Muscle layer of duodenum (tissue), 2 donors: Measurements from ENCODE around the gene MAP6.

Experiments
- H3K27ac ChIP-seq: one replicate; pipeline ENCODE4 v1.7.0; 2013; ENCODE audit warnings: mild to moderate bottlenecking, low read length
- H3K27me3 ChIP-seq: one replicate; pipeline ENCODE4 v1.7.0; 2013; ENCODE audit warnings: low read depth, mild to moderate bottlenecking, control low read depth, low read length
- H3K36me3 ChIP-seq, 2 donors: one replicate each; pipeline ENCODE4 v1.7.0; 2013; ENCODE audit warnings: low read length in 2 of 2, control low read depth in 1 of 2, mild to moderate bottlenecking in 1 of 2; ENCODE audit not compliant: insufficient read depth in 2 of 2, control insufficient read depth in 1 of 2
- H3K4me1 ChIP-seq, 2 donors: one replicate each; pipeline ENCODE4 v1.7.0; 2013; ENCODE audit warnings: low read length in 2 of 2, mild to moderate bottlenecking in 2 of 2, control low read depth in 1 of 2, moderate library complexity in 1 of 2; ENCODE audit not compliant: insufficient read depth in 2 of 2, control insufficient read depth in 1 of 2
- H3K4me3 ChIP-seq, 2 donors: one replicate each; pipeline ENCODE4 v1.7.0; 2013; ENCODE audit warnings: low read length in 2 of 2, low read depth in 1 of 2, mild to moderate bottlenecking in 1 of 2
- H3K9me3 ChIP-seq, 2 donors: one replicate each; pipeline ENCODE4 v1.7.0; 2013; ENCODE audit warnings: low read length in 2 of 2, control low read depth in 1 of 2, mild to moderate bottlenecking in 1 of 2; ENCODE audit not compliant: control insufficient read depth in 1 of 2
- donor health status: healthy.

MAP6 gene

DNA sequence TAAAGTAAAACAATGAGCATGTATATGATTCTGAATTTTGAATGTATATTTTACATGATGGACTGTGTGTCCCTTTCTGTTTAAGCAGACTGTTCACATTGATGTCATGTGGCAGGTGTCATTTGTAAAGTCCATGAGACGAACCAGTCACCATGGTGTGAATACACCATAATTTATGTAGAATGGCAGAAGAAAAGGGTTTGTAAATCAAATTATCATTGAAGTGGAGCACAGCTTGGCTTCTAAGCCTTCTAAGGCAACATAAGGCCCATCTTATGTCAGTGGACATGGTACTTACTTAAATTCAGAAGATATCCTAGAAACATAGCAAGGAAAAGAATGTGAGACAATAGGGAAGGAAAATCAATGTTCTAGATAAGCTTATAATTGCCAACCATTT, 4.4 kb downstream of the MAP6 start:
- Histone ChIP-seq H3K36me3 (no peaks in the 10 kb centered on the region), H3K9me3 (no peaks in the 10 kb centered on the region), H3K27ac (no peak overlapping the region), H3K4me1 (peaks cover 0 to 18% of the 10 kb centered on the region in 2 donors), H3K4me3 (no peak overlapping the region), H3K27me3 (peaks cover 6% of the 10 kb centered on the region)

- Histone ChIP-seq H3K27me3 (peaks cover 5% of the 10 kb centered on the region), H3K4me3 (no peak overlapping the region), H3K27ac (no peak overlapping the region), H3K4me1 (peaks cover 0 to 13% of the 10 kb centered on the region in 2 donors), H3K36me3 (no peaks in the 10 kb centered on the region), H3K9me3 (no peaks in the 10 kb centered on the region)
Measured at GRCh38 chr11:75663808-75664207, 5.0 kb downstream of the MAP6 start.

DNA sequence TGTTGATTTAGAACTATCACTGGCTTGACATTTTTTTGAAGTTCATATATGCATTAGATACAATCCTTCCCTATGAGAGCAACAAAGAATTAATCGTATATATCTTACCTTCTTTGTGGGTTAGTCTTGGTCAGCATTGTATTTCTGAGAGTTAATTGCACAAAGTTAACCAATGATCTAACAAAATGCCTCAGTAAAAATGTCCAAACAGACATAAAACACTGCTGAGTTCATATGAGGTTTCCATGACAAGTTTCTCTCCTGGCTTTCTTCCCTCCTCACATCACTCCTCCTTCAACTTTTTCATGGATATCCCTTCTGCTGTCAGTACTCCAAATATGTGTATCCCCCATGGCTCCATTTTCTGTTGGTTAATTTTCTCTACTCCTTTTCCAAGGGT, 9.0 kb downstream of the MAP6 start:
- Histone ChIP-seq H3K9me3 (no peaks in the 10 kb centered on the region), H3K4me3 (no peak overlapping the region), H3K4me1 (peaks cover 0 to 10% of the 10 kb centered on the region in 2 donors), H3K36me3 (no peaks in the 10 kb centered on the region), H3K27ac (no peak overlapping the region), H3K27me3 (no peaks in the 10 kb centered on the region)

DNA sequence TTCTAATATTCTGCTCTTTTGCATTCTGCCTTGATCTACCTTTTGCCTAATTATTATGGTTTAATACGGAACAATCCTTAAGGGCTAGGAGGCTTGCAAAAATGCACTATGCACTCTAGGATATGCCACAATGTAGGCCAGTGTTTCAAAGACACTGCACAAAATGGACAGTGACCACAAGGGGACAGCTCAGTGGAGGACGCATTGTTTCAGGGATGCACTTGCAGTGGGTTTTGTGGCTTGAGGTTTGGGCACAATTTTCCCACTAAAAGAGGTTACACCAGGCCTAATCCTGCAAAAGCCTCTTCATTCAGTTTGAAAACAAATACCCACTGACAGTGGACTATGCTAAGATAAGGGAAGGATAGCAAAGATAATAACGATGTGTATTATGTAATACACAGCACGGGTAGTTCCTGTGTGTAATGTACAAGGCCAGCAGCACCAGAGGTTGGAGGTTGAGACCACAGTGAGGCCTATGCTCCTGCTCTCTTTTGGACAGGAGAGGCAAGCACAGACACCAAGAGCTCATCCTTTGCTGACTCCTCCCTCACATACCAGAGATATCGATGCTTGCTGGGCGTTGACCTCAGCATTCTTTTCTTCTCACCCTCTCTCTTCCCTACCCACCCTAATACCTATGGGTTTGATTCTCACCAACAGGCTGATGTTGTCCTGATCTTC, 12.7 kb downstream of the MAP6 start:
- Histone ChIP-seq H3K9me3 (no peaks in the 10 kb centered on the region), H3K4me1 (peaks cover 0 to 10% of the 10 kb centered on the region in 2 donors), H3K4me3 (no peak overlapping the region), H3K36me3 (no peaks in the 10 kb centered on the region), H3K27me3 (no peaks in the 10 kb centered on the region), H3K27ac (no peak overlapping the region)

- no peak overlapping the region for H3K4me3 ChIP-seq
- H3K27me3 ChIP-seq: no peaks in the 10 kb centered on the region
- no peaks in the 10 kb centered on the region for H3K36me3 ChIP-seq
- H3K4me1 ChIP-seq: peaks cover 0 to 10% of the 10 kb centered on the region in 2 donors
- no peak overlapping the region for H3K27ac ChIP-seq
- no peaks in the 10 kb centered on the region for H3K9me3 ChIP-seq
Measured at GRCh38 chr11:75655605-75656004, 13.2 kb downstream of the MAP6 start.

DNA sequence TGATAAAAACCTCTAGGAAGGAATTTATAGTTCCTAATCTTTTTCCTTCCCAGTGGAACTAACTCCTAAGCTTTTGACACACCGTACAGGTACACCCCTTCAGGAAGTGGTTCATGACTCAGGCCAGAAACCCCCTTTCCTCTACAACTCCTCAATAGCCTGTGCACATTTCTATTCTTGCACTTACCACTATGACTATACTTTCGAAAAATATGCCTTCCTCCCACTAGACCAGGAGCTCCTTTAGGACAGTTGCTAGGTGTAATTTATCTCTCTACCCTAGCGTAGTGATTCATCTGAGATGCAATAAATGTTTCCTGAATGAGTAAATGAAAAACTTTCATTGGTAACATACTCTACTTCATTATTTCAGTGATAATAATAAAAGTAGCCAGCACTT, 14.5 kb downstream of the MAP6 start:
- Histone ChIP-seq H3K4me3 (no peak overlapping the region), H3K36me3 (no peaks in the 10 kb centered on the region), H3K27ac (no peak overlapping the region), H3K27me3 (no peaks in the 10 kb centered on the region), H3K9me3 (no peaks in the 10 kb centered on the region), H3K4me1 (peaks cover 0 to 10% of the 10 kb centered on the region in 2 donors)

DNA sequence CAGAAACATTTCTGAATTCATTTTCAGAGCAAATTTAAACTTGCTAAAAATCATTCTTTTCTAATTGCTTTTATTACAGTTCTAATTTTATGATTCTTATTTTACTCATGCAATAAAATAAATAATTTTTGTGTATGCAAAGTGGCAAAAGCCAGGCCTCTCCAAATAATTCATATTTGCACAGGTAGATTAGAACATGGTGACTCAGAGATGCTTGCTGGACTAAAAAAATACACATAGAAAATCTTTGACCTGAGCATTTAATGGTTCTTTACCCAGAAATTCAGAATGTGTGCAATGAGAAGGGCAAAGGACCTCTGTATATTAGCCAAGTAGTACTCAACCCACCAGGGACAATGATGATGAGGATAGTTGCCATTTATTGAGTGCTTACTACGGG, 15.3 kb downstream of the MAP6 start:
- Histone ChIP-seq H3K4me1 (peaks cover 0 to 10% of the 10 kb centered on the region in 2 donors), H3K4me3 (no peak overlapping the region), H3K27me3 (no peaks in the 10 kb centered on the region), H3K27ac (no peak overlapping the region), H3K36me3 (no peaks in the 10 kb centered on the region), H3K9me3 (no peaks in the 10 kb centered on the region)

DNA sequence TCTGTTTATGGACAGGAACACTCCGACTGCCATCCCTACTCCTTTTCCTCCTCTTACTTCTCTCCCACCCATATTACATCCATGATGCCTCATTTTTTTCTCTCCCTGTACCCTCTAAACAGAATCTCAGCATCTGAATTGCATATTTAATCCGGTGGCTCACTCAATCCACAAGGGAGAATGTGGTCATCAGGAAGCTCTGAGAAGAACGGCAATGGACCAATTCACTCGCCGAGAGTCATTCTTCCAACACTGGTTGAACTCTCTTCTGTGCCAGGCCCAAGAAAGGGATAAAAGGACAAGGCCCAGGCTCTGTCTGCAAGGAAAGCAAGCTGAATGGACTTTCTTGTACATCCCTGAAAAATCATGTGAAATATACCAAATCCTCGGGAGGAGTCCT, 15.9 kb downstream of the MAP6 start:
- H3K9me3 ChIP-seq: no peaks in the 10 kb centered on the region
- H3K27ac ChIP-seq: no peak overlapping the region

GRCh38 chr11:75651218-75651617, 17.6 kb downstream of the MAP6 start:
- Histone ChIP-seq H3K27ac (no peak overlapping the region), H3K4me1 (peaks cover 0 to 10% of the 10 kb centered on the region in 2 donors), H3K36me3 (no peaks in the 10 kb centered on the region), H3K4me3 (no peak overlapping the region), H3K27me3 (no peaks in the 10 kb centered on the region), H3K9me3 (no peaks in the 10 kb centered on the region)

More for the DNA sequence above, 15.9 kb downstream of the MAP6 start:
- Histone ChIP-seq H3K27me3 (no peaks in the 10 kb centered on the region), H3K36me3 (no peaks in the 10 kb centered on the region), H3K4me1 (peaks cover 0 to 10% of the 10 kb centered on the region in 2 donors), H3K4me3 (no peak overlapping the region)

DNA sequence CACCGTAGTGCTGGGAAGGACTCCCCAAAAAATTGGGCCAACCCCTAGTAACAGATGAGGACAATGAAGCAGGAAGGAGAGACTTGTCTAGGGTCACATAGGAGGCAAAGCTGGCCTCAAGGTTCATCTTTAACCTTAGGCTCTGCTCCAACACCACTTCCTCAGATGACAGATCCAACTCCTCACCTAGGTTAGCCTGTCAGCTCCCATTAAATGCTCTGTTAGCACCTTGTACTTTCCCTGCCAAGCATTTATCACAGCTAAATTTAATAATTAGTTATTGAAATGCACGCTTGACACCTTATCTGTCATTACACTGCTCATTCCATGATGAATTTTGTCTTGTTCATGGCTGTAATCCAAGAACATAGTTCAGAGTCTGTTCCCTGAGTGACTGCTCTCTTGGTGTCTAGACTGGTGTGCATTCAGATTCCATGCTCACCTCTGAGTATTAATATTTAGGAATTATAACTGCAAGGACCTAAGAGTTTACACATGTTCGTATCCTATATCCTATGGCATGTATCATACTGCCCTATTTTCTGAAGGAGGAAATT, 18.6 kb downstream of the MAP6 start:
- no peaks in the 10 kb centered on the region for H3K27me3 ChIP-seq

DNA sequence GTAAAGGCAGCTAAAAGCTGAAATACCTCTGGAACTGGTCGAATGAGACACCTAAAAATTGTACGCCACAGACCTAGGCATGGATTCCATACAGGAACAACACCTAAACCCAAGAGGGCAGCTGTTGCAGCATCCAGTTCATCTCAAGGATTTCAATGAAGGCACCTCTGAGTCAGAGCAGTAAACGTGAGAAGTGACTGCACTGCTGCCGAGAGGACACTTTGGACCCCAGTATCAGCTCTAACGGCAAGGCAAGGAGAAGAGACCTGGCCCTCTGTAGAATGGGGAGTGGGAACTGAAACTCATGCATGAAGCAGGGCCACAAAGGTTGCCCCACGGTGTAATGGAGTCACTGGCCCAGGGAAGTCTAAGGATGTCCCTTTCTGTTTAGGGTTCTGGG, 23.9 kb downstream of the MAP6 start:
- Histone ChIP-seq H3K9me3 (no peaks in the 10 kb centered on the region), H3K4me1 (peaks cover under 1 to 13% of the 10 kb centered on the region in 2 donors), H3K4me3 (no peak overlapping the region), H3K27ac (no peak overlapping the region), H3K36me3 (no peaks in the 10 kb centered on the region), H3K27me3 (no peaks in the 10 kb centered on the region)

More for the DNA sequence above, 18.6 kb downstream of the MAP6 start:
- Histone ChIP-seq H3K36me3 (no peaks in the 10 kb centered on the region), H3K4me1 (peaks cover 0 to under 1% of the 10 kb centered on the region in 2 donors), H3K4me3 (no peak overlapping the region), H3K27ac (no peak overlapping the region), H3K9me3 (no peaks in the 10 kb centered on the region)

GRCh38 chr11:75644370-75644769, 24.5 kb downstream of the MAP6 start:
- Histone ChIP-seq H3K36me3 (no peaks in the 10 kb centered on the region), H3K9me3 (no peaks in the 10 kb centered on the region), H3K27me3 (no peaks in the 10 kb centered on the region), H3K27ac (no peak overlapping the region), H3K4me3 (no peak overlapping the region), H3K4me1 (peaks cover 6 to 19% of the 10 kb centered on the region in 2 donors)
